ENCODE data around the gene S100B. TPM values are rescaled to one million over a fixed set of nuclear protein-coding genes. Genes with fewer than 3 reads are reported as not detected.
"Not testable (repeated sequence)": the region's sequence is repeated elsewhere in the genome, so short reads cannot be mapped to it uniquely, and the experiment has no call there.

S100B gene
- total RNA-seq, 1 donor from 2014 or later = 1,180 TPM

DNA sequence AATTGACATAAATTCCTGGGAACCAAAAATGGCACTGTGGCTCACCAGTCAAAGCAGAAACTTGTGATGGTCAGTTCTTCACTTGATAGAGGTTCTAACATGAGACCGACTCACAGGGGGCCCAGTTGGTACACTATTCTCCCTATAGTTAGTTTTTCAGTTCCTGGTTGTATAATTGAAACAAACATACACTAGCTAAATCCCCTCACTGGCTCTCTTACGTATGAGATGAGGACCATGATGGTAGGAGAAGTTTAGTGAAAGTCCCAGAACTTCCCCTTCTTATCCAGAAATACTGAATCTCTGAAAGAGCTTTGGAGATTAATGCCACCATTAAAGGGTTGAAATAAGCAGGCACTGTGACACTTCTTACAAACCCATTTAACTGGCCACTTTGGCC, 2.8 kb upstream of the S100B start:
- ATAC-seq (no peak), DNase-seq (ENCODE audit: low spot score) (no peak)
- intact Hi-C loops (cut with DNase I) = no loop called here

DNA sequence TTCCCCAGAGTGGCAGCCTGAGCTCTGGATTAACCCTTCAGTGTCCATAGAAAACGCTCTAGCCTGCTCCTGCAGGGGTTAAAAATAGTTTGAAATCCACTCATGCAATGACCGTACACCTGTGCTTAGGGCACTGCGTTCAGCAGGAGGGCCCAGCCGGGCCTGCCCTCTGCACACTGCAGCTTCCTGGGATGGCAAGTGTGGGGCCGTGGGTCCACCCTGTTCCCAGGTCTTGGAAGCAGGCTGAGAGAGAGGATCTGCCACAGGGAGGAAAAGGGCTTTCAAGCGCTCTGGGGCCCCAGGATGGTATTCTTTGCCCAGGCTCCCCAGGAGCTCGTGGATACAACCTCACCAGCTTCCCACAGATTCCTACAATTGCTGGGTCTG, 1.5 kb upstream of the S100B start:
- DNase-seq (ENCODE audit: low spot score) = no peak
- no peak for ATAC-seq
- intact Hi-C loops (cut with DNase I) = no loop called here

DNA sequence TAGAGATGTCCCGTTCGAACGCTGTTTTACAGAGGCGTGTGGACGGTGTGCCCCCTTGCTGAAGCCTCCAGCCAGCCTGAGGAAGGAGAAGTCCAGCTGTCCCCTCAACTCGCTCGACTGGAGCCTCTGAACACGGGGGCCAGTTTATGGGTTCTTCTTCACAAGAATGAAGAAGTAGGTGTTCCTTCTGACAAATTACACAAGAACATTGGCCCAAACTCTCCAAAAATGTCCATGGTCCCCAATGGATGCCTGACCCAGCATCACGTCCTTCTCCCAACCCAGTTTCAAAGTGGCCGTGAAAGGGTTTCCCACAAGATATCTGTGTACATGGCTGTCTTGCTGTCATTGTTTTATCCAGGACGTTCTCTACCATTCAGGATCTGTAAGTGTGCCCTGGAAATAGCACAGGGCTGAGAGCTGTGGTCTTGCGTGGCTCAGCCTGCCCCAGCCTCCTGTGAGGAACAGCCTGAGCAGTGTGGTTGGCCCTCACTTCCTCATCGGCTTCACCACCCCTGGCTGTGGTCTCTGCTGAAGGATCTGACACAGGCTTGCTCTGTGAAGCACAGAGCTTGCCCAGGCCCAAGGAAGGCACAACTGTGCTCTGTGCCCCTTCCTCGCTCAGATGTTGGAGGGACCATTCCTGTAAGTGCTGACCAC, 1.0 kb upstream of the S100B start:
- ATAC-seq (peak; percentile 67), DNase-seq (ENCODE audit: low spot score) (no peak)
- intact Hi-C loops (cut with DNase I) = no loop called here

DNA sequence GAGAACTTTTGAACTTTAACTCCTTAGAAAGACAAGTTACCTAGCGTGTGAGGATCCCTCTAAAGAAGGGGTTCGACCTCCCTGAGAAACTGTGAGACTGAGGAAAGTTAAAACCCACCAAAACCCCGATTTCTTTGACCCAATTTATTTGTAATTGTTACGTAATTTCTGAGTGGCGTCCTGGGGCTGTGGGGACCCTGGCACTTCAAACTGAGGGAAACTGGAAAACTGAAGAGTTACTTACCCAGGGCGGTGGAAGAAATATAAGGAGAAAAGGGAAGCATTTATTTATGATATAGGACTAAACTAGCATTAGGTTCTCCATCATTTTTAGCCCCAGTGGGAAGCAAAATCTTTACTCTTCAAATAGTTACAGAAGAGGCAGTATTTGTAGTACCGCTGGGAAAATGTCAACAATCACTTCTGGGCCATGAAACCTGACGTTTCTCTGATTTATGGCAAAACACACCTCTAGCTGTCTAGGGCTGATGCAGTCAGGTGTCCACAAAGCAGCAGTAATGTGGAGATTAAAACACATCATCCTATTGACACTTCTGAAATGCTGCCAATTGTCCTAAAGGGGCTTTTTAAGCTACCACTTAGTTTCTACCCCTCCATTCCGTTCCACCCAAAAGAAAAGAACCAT, 430 bp downstream of the S100B start:
- ATAC-seq (no peak), DNase-seq (ENCODE audit: low spot score) (no peak)
- intact Hi-C loops (cut with DNase I) = no loop called here

DNA sequence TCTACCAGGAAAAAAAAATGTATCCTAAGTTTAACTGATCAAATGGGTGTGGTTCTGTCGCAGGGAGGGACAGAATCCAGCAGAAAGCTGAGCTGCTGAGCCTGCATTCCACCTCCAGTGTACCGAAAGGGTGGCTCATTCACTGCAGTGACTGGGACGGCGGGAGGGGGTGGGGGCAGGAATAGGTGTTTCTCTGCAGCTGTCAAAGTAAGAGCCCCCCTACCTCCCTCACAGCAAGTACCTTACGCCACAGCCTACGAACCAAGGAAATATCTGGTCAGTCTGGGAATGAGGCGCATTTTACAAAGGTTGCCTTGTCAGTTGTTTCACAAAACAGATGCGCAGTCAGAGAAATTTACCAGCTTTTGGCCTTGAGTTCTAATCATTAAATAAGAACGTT, 1.7 kb downstream of the S100B start:
- no peak for DNase-seq (ENCODE audit: low spot score)
- ATAC-seq = no peak
- intact Hi-C loops (cut with DNase I) = no loop called here

DNA sequence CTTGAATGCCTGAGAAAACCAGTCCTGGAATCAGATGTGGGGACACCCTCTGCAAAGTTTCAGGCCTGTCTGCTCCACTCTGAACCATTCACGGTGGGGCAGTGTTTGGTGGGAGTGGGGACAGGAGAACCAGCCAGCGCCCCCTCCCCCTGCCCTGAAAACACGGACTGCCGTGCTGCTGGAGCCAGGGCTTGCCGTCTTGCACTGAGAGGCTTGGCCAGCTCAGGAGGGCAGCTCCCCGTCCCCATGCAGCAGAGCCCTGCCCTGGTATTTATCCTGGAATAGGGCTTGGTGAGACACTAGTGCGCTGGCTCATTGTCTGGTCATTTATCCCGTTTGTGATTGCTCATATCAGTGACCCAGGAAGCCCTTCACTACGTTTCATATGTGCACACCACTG, 3.9 kb downstream of the S100B start:
- no peak for DNase-seq (ENCODE audit: low spot score)
- intact Hi-C loops (cut with DNase I) = loop anchor here (2.0 kb wide), 1 partner anchor 36 kb away; no protein-coding TSS in a partner anchor
- ATAC-seq = no peak

DNA sequence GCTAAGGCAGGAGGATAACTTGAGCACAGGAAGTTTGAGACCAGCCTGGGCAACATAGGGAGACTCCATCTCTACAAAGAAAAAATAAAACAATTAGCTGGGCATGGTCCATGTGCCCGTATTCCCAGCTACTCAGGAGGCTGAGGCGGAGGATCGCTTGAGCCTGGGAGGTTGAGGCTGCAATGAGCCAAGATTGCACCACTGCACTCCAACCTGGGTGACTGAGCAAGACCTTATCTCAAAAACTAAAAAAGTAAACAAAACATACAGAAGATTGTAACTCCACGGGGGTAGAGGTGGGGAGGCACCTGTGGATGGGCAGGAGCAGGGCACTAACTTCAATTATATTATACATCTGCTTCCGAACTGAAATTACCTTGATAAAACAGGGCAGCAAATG, 4.6 kb downstream of the S100B start:
- ATAC-seq = no peak
- intact Hi-C loops (cut with DNase I) = loop anchor here (2.0 kb wide), 1 partner anchor 36 kb away; no protein-coding TSS in a partner anchor
- no peak for DNase-seq (ENCODE audit: low spot score)

DNA sequence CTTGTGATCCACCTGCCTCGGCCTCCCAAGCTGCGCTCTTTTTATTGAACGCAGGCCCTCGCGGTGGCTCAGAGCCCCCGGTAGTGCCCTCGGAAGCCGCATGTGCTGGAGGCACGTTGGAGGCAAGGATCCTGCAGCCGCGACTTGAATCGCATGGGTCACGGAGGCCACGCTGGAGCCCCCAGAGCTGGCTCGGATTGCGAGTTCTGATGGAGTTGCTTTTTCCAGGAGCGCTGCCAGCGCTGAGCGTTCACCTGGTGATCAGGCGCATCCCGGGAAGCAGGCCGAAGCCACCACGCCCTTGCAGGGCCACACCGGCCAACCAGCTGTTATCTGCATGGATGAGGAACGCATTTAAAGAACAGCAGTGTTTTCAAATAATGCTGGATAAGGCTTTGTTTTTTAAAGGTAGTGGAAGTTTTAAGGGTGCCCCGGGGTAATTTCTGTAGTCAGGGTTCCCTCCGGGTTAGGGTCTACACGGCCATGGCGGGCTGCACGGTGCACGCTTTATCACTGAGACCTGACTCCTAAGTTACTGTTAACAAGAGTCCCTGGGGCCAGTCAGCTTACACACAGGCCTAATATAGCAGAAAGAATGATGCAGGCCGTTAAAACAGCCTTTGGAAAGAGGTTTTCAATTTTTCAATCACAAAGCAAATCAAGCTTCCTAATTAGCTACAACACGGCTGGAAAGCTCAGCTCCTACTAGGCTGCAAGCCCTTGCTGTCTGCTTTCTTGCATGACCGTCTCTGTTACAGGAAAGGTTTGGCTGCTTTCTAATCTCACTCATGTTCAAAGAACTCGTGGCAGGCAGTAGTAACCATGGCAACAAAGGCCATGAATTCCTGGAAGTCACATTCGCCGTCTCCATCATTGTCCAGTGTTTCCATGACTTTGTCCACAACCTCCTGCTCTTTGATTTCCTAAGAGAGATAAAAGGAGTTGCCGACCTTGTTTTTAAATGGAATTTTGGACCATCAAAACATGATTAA, 6.0 kb downstream of the S100B start:
- intact Hi-C loops (cut with DNase I) = no loop called here
- peak; percentile 69 for ATAC-seq
- no peak for DNase-seq (ENCODE audit: low spot score)

DNA sequence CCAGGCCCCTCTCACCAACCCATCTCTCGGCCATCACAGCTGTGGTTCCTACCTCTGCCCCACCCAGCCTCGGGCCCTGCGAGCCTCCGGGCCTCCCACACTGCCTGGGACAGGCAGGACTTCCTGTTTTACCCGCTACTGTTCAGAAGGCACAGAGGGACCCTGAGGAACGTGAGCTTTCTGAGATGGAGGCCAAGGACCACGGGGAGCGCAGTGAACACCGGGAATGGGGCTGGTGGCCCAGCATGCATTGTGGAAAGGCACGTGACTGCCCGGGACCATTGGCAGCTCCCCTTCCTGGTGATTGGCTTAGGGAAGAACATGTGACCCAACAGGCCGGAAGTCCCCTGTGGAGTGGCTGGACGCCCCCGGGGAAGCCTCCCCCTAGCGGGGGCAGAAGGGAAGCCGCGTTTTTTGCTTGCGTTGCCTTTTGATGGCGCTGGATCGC, 7.0 kb downstream of the S100B start:
- DNase-seq (ENCODE audit: low spot score) (peak; percentile 77), ATAC-seq (peak; percentile 61)
- intact Hi-C loops (cut with DNase I) = no loop called here

DNA sequence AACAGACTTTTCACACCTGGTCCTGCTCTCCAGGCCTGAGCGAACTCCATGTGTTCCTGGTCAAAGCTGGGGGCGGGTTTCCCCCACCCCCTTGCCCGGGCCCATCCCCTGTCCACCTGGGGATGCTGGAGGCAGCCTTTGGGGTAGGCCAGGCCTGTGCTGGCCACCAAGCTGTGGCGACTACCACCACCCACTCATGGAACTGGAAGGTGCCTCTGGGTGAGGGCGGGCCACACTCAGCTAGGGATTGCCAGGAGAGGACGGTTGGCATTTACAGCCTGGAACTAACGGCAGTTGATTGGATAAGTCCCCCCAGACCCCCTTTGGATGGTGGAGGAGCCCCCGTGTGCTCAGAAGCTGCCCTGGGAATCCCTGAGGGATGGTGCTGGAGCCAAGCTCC, 7.9 kb downstream of the S100B start:
- intact Hi-C loops (cut with DNase I) = no loop called here

DNA sequence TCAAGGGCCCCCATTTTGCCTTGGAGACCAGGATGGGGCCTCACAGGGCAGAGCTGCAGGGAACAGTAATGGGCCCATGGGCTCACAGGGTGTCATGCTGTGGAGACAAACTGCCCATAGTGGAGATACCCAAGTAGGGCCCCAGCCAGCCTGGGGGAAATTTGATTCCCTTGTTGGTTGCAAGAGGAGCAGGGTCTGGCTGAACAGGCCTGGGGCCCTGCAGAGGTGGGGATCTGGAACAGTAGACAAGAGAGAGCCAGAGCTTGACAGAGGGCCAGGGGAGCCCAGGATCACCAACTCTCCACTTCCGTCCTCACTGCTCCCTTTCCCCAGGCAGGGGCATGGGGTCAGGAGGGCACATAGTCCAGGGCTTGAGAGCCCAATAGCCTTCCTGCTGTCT, 8.7 kb downstream of the S100B start:
- no peak for DNase-seq (ENCODE audit: low spot score)
- no peak for ATAC-seq
- intact Hi-C loops (cut with DNase I) = no loop called here

More for the DNA sequence above, 7.9 kb downstream of the S100B start:
- ATAC-seq (peak; percentile 2), DNase-seq (ENCODE audit: low spot score) (no peak)

DNA sequence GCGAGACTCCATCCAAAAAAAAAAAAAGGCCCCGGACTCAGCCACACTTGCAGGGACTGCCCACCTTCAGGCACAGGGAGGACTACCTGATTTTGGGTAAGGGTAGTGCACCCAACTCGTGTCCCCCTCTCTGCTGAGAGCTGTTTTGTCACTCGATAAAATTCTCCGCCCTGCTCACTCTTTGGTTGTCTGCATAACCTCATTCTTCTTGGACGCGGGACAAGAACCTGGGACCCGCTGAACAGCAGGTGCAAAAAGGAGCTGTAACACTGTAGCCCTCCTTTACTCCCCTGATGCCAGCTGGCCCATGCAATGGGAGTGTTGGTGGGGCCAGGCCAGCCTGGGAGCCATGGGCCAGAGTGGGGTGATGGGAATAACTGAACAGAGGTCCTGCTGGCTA, 10.6 kb downstream of the S100B start:
- intact Hi-C loops (cut with DNase I) = no loop called here
- DNase-seq (ENCODE audit: low spot score) = no peak
- no peak for ATAC-seq

DNA sequence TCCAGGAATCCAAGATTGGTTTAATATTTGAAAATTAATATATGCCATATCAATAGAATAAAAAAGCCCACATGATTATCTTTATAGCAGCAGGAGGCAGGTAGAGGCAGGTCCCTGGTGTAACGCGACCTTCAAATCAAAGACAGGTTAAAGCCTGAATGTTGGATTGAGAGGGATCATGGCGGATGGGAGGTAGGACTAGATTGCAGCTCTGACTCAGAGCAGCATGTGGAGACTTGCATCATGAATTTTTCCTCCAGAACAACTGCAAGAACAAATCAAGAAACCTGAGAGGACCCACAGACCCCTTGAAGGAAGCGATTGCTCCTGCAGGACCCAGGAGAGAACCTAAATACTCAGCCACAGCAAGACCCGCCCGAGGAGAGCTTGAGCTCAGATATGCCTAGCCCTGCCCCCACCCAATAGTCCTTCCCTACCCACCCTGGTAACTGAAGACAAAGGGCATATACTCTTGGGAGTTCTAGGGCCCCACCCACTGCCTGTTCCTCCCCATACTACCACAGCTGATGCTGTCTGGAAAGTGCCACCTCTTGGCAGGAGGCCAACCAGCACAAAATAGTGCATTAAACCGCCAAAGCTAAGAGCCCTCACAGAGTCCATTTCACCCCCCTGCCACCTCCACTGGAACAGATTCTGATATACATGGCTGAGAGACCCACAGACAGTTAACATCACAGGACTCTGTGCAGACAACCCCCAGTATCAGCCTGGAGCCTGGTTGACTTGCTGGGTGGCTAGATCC, 19.5 kb downstream of the S100B start:
- no peak for ATAC-seq
- intact Hi-C loops (cut with DNase I) = no loop called here

DNA sequence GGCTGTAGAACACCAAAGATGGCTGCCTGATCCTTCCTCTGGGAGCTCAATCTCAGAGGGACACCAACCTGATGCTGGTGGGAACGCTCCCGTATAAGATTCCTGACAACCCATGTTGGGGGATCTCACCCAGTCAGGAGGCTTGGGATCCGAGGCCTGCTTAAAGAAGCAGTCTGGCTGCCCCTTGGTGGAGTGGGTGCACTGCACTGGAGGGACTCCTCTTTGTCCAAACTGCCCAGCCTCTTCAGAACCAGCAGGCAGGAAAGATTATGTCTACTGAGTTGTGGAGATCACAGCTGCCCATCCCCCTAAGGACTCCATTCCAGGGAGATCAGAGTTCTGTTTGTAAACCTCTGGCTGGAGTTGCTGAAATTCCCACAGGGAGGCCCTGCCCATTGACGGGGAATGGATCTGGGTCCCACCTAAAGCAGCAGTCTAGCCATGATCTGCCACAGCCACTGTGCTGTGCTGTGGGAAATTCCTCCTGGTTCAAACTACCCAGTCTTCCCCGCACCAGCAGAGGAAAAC, 23.0 kb downstream of the S100B start:
- intact Hi-C loops (cut with DNase I) = no loop called here
- ATAC-seq (no peak), DNase-seq (ENCODE audit: low spot score) (no peak)

More for the DNA sequence above, 19.5 kb downstream of the S100B start:
- no peak for DNase-seq (ENCODE audit: low spot score)

DNA sequence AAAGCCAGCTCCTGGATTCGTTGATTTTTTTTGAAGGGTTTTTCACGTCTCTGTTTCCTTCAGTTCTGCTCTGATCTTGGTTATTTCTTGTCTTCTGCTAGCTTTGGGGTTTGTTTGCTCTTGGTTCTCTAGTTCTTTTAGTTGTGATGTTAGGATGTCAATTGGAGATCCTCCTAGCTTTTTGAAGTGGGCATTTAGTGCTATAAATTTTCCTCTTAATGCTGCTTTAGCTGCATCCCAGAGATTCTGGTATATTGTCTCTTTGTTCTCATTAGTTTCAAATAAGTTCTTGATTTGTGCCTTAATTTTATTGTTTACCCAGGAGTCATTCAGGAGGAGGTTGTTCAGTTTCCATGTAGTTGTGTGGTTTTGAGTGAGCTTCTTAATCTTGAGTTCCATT, 25.5 kb downstream of the S100B start:
- DNase-seq (ENCODE audit: low spot score); intact Hi-C loops (cut with DNase I); ATAC-seq: not testable (repeated sequence)

DNA sequence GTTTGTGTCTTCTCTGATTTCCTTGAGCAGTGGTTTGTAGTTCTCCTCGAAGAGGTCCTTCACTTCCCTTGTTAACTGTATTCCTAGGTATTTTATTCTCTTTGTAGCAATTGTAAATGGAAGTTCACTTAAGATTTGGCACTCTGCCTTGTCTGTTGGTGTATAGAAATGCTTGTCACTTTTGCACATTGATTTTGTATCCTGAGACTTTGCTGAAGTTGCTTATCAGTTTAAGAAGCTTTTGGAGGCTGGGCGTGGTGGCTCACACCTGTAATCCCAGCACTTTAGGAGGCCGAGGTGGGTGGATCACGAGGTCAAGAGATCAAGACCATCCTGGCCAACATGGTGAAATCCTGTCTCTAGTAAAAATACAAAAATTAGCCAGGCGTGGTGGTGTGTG, 27.1 kb downstream of the S100B start:
- not testable (repeated sequence) for ATAC-seq

DNA sequence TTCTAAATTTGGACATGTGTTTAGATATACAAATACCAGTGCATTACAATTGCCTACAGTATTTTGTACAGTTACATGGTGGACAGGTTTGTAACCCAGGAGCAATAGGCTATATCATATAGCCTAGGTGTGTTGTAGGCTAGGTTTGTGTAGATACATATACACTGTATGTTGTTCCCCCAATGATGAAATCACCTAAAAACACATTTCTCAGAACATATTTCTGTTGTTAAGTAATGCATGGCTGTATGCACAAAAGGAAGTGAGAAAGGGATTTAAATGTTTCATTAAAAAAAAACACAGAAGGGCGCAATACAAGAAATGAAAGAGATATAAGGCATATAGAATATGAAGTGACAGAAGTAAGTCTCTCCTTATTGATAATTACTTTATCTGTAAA, 32.0 kb downstream of the S100B start:
- DNase-seq (ENCODE audit: low spot score) (no peak), ATAC-seq (no peak)
- intact Hi-C loops (cut with DNase I) = no loop called here

More for the DNA sequence above, 27.1 kb downstream of the S100B start:
- DNase-seq (ENCODE audit: low spot score); intact Hi-C loops (cut with DNase I): not testable (repeated sequence)

DNA sequence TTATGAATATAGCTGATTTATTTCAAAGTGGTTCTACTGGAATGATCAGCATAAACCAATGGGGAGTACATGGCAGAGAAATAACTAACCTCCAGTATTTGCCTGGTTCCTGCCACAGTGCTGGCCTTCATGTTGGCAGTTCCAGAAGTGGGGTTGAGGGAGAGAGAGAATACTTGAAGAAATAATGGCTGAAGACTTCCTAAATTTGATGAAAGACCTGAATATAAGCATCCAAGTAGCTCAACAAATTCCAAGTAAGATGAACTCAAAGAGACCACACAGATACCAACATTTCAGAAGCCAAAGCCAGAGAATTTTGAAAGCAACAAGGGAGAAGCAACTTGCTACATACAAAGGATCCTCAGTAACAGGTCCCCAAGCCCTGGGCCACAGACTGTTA, 34.3 kb downstream of the S100B start:
- no peak for ATAC-seq

DNA sequence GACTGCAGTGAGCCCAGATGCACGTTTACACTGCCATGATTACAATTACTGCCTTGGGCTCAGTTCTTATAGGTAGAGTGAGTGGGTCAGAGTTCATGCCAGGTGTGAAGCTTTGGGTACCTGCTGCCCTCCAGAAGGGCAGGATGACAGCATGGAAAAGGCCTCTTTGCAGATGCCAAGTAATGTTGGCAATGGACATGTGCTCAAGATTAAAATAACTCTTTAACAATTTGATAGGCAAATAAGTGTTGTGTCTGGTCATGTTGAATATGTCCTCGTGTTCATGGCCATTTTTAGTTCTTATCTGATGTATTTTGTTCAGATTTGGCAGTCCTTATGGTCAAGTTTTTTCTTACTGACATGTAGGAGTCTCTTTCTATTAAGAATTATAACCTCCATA, 34.8 kb downstream of the S100B start:
- intact Hi-C loops (cut with DNase I) = no loop called here
- no peak for ATAC-seq
- DNase-seq (ENCODE audit: low spot score) = no peak

More for the DNA sequence above, 34.3 kb downstream of the S100B start:
- no peak for DNase-seq (ENCODE audit: low spot score)
- intact Hi-C loops (cut with DNase I) = no loop called here
